GM23338 (cell line): ENCODE measurements around the gene VIPR1.

Source experiments
- EZH2 ChIP-seq: fragments of 200-600 bp; sonication (generic); IDR thresholded peaks from one replicate; pipeline ENCODE4 v1.8.0; 2017; ENCODE audit warnings: antibody characterized with exemption, mild to moderate bottlenecking, low read depth; ENCODE audit not compliant: unreplicated experiment
- JUNB ChIP-seq: IDR thresholded peaks from one replicate; pipeline ENCODE4 v1.6.1; 2016; ENCODE audit warnings: antibody characterized with exemption; ENCODE audit not compliant: unreplicated experiment
- POLR2AphosphoS5 ChIP-seq: IDR thresholded peaks from 2 replicates; pipeline ENCODE4 v1.6.1; 2016; ENCODE audit warnings: antibody characterized with exemption, low read depth
- TF ChIP-seq, protein P1 (sequence below), 2 experiments: fragments of 200-600 bp in 1 of 2; sonication (generic) in 1 of 2; conservative IDR thresholded peaks; 2 replicates each; pipeline versions ENCODE4 v1.5.1 to v1.6.1; 2016 to 2017; ENCODE audit warnings: antibody characterized with exemption in 2 of 2, low read depth in 2 of 2, mild to moderate bottlenecking in 2 of 2, moderate library complexity in 1 of 2
- TF ChIP-seq, protein P2 (sequence below): IDR thresholded peaks from one replicate; pipeline ENCODE4 v1.6.1; 2018; ENCODE audit warnings: antibody characterized with exemption; ENCODE audit not compliant: unreplicated experiment

DNA sequence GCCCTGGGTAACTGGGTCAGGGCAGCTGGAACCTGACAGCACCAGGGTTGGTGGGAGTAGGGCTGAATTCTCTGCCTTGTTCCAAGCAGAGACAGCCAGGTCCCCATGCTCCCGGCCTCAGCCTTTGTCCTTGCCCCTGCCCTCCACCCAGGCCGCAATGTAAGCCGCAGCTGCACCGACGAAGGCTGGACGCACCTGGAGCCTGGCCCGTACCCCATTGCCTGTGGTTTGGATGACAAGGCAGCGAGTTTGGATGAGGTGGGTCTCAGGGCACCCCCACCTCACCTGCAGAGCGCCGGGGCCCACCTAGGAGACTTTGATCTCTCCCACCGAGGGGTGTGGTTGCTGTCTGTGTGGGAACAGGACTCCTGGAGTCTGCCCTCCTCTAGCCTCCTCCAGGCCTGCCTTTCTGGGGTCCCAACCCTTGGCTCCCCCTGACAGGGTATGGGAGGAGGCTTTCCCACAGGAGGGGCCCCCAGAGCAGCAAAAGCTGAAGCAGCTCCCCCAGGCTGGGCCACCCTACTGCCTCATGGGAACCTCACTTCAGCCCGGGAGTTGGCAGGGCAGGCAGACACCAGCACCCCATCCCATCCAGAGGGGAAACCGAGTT is 23.4 kb downstream of the VIPR1 start:
- TF ChIP-seq, protein P1, sequence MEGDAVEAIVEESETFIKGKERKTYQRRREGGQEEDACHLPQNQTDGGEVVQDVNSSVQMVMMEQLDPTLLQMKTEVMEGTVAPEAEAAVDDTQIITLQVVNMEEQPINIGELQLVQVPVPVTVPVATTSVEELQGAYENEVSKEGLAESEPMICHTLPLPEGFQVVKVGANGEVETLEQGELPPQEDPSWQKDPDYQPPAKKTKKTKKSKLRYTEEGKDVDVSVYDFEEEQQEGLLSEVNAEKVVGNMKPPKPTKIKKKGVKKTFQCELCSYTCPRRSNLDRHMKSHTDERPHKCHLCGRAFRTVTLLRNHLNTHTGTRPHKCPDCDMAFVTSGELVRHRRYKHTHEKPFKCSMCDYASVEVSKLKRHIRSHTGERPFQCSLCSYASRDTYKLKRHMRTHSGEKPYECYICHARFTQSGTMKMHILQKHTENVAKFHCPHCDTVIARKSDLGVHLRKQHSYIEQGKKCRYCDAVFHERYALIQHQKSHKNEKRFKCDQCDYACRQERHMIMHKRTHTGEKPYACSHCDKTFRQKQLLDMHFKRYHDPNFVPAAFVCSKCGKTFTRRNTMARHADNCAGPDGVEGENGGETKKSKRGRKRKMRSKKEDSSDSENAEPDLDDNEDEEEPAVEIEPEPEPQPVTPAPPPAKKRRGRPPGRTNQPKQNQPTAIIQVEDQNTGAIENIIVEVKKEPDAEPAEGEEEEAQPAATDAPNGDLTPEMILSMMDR (conservative IDR thresholded peaks at IDR 0.05; ENCODE audit: low read depth in 2 of 2): no peak
- TF ChIP-seq, protein P2, sequence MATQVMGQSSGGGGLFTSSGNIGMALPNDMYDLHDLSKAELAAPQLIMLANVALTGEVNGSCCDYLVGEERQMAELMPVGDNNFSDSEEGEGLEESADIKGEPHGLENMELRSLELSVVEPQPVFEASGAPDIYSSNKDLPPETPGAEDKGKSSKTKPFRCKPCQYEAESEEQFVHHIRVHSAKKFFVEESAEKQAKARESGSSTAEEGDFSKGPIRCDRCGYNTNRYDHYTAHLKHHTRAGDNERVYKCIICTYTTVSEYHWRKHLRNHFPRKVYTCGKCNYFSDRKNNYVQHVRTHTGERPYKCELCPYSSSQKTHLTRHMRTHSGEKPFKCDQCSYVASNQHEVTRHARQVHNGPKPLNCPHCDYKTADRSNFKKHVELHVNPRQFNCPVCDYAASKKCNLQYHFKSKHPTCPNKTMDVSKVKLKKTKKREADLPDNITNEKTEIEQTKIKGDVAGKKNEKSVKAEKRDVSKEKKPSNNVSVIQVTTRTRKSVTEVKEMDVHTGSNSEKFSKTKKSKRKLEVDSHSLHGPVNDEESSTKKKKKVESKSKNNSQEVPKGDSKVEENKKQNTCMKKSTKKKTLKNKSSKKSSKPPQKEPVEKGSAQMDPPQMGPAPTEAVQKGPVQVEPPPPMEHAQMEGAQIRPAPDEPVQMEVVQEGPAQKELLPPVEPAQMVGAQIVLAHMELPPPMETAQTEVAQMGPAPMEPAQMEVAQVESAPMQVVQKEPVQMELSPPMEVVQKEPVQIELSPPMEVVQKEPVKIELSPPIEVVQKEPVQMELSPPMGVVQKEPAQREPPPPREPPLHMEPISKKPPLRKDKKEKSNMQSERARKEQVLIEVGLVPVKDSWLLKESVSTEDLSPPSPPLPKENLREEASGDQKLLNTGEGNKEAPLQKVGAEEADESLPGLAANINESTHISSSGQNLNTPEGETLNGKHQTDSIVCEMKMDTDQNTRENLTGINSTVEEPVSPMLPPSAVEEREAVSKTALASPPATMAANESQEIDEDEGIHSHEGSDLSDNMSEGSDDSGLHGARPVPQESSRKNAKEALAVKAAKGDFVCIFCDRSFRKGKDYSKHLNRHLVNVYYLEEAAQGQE: no peak
- TF ChIP-seq EZH2: no peak
- TF ChIP-seq JUNB: no peak
- no peak for TF ChIP-seq POLR2AphosphoS5
